ENCODE results near the gene CADM1. TPM values are rescaled to one million over a fixed set of nuclear protein-coding genes. Genes with fewer than 3 reads are reported as not detected.

Gene CADM1
- total RNA-seq, 4 donors from 2014 or later = 7.4 to 61.5 (median 28.5) TPM

DNA sequence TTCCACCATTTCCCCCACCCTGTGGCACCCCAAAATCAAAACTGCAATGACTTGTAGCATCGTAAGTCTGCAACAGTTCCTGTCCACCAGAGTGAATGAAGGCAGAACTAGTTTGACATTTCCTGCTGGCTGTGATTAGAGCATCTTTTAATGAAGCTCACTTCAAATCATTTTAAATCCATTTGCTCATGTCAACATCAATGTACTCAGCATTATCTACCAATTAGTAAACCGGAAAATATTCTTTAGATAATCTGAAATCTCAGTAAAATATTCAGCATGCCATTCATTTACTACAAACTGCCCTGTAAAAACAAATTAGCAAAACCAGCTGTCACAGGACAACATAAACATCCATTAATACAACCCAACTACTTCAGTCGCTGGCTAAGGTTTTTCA, 38.1 kb downstream of the CADM1 start:
- TF ChIP-seq CTCF (IDR thresholded peaks at IDR 0.05) = no peak
- no peak for TF ChIP-seq POLR2A (IDR thresholded peaks at IDR 0.05)
- Histone ChIP-seq H3K27ac (no peak overlapping the region), H3K9me3 (no peaks in the 10 kb centered on the region), H3K36me3 (no peaks in the 10 kb centered on the region), H3K4me3 (no peak overlapping the region), H3K4me1 (no peaks in the 10 kb centered on the region), H3K27me3 (no peaks in the 10 kb centered on the region)
- DNase-seq = no peak
- intact Hi-C loops (cut with DNase I; ENCODE audit: low total_unique reads) = no loop called here

DNA sequence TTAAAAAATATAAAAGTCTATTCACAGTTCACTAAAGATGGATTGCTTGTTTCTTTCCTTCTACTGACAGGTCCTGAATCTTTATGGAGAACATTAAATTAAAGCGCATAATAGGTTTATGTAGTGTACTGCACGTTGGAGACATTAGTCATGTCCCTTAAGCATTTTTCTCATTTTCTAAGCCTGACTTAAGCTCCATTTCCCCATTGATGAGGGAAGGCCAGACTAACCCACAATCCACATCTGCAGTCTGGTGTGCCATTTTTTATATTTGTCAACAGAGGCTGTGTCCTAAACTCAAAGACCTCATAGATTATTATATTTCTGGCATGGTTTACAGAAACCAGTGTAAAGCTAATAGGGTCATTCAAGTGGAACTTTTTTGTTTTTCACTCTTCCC, 39.9 kb downstream of the CADM1 start:
- no peak for DNase-seq
- H3K9me3 ChIP-seq = no peaks in the 10 kb centered on the region
- no peak for TF ChIP-seq POLR2A (IDR thresholded peaks at IDR 0.05)
- no peak for TF ChIP-seq CTCF (IDR thresholded peaks at IDR 0.05)
- H3K27me3 ChIP-seq = no peaks in the 10 kb centered on the region
- intact Hi-C loops (cut with DNase I; ENCODE audit: low total_unique reads) = no loop called here
- no peak overlapping the region for H3K4me3 ChIP-seq
- H3K27ac ChIP-seq = no peak overlapping the region
- no peaks in the 10 kb centered on the region for H3K36me3 ChIP-seq
- H3K4me1 ChIP-seq = no peaks in the 10 kb centered on the region

DNA sequence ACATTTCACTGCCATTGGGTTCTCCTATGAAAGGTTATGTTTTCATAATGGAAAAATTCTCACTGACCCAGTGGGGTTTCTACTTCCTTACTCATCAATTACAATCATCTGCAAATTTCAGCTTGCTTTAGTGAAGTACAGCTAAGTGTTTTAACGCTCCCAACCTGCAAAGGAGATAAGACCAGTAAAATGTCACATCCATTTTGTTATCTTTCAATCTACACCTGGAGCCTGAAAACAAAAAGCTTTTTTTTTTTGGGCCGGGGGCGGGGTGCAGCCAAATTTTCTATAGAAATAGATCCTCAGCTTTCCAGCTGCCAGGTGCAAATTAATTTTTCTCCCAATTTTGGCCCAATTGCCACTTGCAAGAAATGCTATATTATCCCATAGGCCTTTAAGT, 40.6 kb downstream of the CADM1 start:
- Histone ChIP-seq H3K36me3 (no peaks in the 10 kb centered on the region), H3K4me1 (no peaks in the 10 kb centered on the region), H3K4me3 (no peak overlapping the region), H3K9me3 (no peaks in the 10 kb centered on the region), H3K27ac (no peak overlapping the region), H3K27me3 (no peaks in the 10 kb centered on the region)
- intact Hi-C loops (cut with DNase I; ENCODE audit: low total_unique reads) = no loop called here
- no peak for TF ChIP-seq CTCF (IDR thresholded peaks at IDR 0.05)
- no peak for TF ChIP-seq POLR2A (IDR thresholded peaks at IDR 0.05)
- no peak for DNase-seq

- intact Hi-C loops (cut with DNase I; ENCODE audit: low total_unique reads) = no loop called here
- TF ChIP-seq CTCF (IDR thresholded peaks at IDR 0.05) (no peak), POLR2A (IDR thresholded peaks at IDR 0.05) (no peak)
- Histone ChIP-seq H3K36me3 (no peaks in the 10 kb centered on the region), H3K27ac (no peak overlapping the region), H3K9me3 (no peaks in the 10 kb centered on the region), H3K4me1 (no peaks in the 10 kb centered on the region), H3K27me3 (no peaks in the 10 kb centered on the region), H3K4me3 (no peak overlapping the region)
- DNase-seq = no peak
Measured at GRCh38 chr11:115462757-115463156, 41.5 kb downstream of the CADM1 start.

DNA sequence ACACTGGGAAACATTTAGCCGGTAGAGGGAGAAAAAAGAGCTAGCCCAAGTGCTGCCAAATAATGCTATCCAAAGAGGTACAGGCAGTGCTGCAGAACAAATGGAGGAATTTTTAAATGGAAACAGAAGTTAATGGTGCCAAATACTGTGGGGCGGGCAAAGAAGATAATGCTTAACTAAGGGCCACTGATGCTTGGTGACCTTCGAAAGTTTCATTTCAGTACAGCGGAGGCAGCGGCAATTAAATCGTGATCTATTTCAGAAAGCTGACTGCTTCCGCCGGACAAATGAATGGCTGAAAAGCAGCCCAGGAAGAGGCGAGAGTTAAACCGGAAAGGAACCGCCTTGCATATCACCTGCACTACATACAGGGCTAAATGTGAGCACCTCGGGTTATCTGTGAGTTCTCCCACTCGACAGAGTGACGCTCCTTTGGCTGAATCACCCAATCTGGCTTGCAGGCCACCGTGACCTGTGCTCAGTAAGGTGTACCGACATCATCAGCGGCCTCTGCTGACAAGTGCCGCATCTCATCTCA, 42.1 kb downstream of the CADM1 start:
- H3K27me3 ChIP-seq = no peaks in the 10 kb centered on the region
- H3K36me3 ChIP-seq = no peaks in the 10 kb centered on the region
- no peak overlapping the region for H3K27ac ChIP-seq
- H3K4me1 ChIP-seq = no peaks in the 10 kb centered on the region
- no peak for TF ChIP-seq CTCF (IDR thresholded peaks at IDR 0.05)
- no peak for TF ChIP-seq POLR2A (IDR thresholded peaks at IDR 0.05)
- no peak for DNase-seq
- H3K9me3 ChIP-seq = no peaks in the 10 kb centered on the region
- H3K4me3 ChIP-seq = no peak overlapping the region
- intact Hi-C loops (cut with DNase I; ENCODE audit: low total_unique reads) = no loop called here
